Upper lobe of left lung (tissue), 6 donors: Measurements from ENCODE around the gene IL17RB. TPM values are rescaled to one million over a fixed set of nuclear protein-coding genes. Genes with fewer than 3 reads are reported as not detected.

ENCODE experiments used
- ATAC-seq, 2 donors: fragments of 200-7000 bp; cut with Tn5 transposase; one replicate each; pipeline ENCODE4 v1.9.1; 2022; ENCODE audit warnings: mild to moderate bottlenecking in 2 of 2, moderate library complexity in 2 of 2; ENCODE audit not compliant: low FRiP score in 2 of 2
- DNase-seq, 2 donors: peaks; one replicate each; pipeline ENCODE4 v3.0.0-alpha.2; 2019 to 2020
- H3K27ac ChIP-seq, 4 donors: fragments of 200-600 bp; sonication (generic); one replicate each; pipeline ENCODE4 v1.5.1; 2016 to 2019
- H3K27me3 ChIP-seq, 4 donors: fragments of 200-600 bp; sonication (generic); one replicate each; pipeline ENCODE4 v1.5.1; 2017 to 2019
- H3K36me3 ChIP-seq, 4 donors: fragments of 200-600 bp; sonication (generic); one replicate each; pipeline ENCODE4 v1.5.1; 2016 to 2019
- H3K4me1 ChIP-seq, 4 donors: fragments of 200-600 bp; sonication (generic); one replicate each; pipeline ENCODE4 v1.5.1; 2018 to 2019
- H3K4me3 ChIP-seq, 4 donors: fragments of 200-600 bp; sonication (generic); one replicate each; pipeline ENCODE4 v1.5.1; 2017 to 2019; ENCODE audit warnings: mild to moderate bottlenecking in 2 of 4, moderate library complexity in 1 of 4
- H3K9me3 ChIP-seq, 4 donors: fragments of 200-600 bp; sonication (generic); one replicate each; pipeline ENCODE4 v1.5.1; 2018 to 2019
- EP300 ChIP-seq, 4 donors: sonication (generic); formaldehyde crosslinking; IDR thresholded peaks; one replicate each; pipeline ENCODE4 v1.5.1; 2017; ENCODE audit warnings: antibody characterized with exemption in 4 of 4, control low read depth in 2 of 4
- POLR2A ChIP-seq, 4 donors: fragments of 450-650 bp; IDR thresholded peaks; one replicate each; pipeline ENCODE4 v1.5.1; 2016 to 2017; ENCODE audit warnings: antibody characterized with exemption in 4 of 4, mild to moderate bottlenecking in 2 of 4
- POLR2AphosphoS5 ChIP-seq, 2 donors: sonication (generic); formaldehyde crosslinking; IDR thresholded peaks; one replicate each; pipeline ENCODE4 v1.5.1; 2017; ENCODE audit warnings: antibody characterized with exemption in 2 of 2
- WGBS, 2 donors: methylation state at CpG; one replicate each; pipeline ENCODE4 v1.1.5; 2017 to 2018; 5-methylcytosine and 5-hydroxymethylcytosine counted together
- total RNA-seq, 6 donors: library from RNA; depleted of rRNA in 4 of 6; stranded (reverse); fragments of >200 nt in 4 of 6; gene quantifications; one replicate each; pipeline versions ENCODE4 v1.1.0 to v1.2.1, GENCODE V29; 2016 to 2021
- TF ChIP-seq, protein P1 (sequence below), 6 experiments: fragments of 450-650 bp in 4 of 6; fragments of 200-600 bp in 2 of 6; sonication (generic) in 2 of 6; IDR thresholded peaks; one replicate each; pipeline ENCODE4 v1.5.1; 2016 to 2019; ENCODE audit warnings: antibody characterized with exemption in 6 of 6
- donor health status: DM: no; HTN: no; CAD: no; lungs with moderate emphysema.
- donor health status: DM: no; HTN: yes; CAD: no; lungs with severe emphysema.

The IL17RB gene
- total RNA-seq, 6 donors from 2014 or later, result 3.1 to 15.6 (median 6.3) TPM

- H3K27me3 ChIP-seq, result no peaks in the 10 kb centered on the region
Measured at GRCh38 chr3:53812434-53812833, 33.9 kb upstream of the IL17RB start.

DNA sequence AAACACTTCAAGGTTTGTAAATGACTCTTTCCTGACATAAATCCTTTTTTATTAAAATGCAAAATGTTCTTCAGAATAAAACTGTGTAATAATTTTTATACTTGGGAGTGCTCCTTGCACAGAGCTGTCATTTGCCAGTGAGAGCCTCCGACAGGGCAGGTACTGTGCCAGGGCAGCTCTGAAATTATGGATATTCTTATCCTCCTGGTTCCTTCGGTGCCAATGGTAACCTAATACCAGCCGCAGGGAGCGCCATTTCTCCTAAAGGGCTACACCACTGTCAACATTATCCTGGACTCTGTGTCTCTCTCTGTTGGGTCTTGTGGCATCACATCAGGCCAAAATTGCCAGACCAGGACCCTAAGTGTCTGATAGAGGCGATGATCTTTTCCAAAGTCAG, 33.1 kb upstream of the IL17RB start:
- 96 to 99% methylated on average over 5 of the region's 5 CpGs for WGBS, 2 donors
- Histone ChIP-seq H3K36me3 (peaks cover 0 to 6% (median 0%) of the 10 kb centered on the region in 4 donors), H3K27ac (no peak overlapping the region), H3K4me3 (no peak overlapping the region), H3K27me3 (no peaks in the 10 kb centered on the region), H3K4me1 (no peaks in the 10 kb centered on the region), H3K9me3 (no peaks in the 10 kb centered on the region)
- no peak for DNase-seq
- TF ChIP-seq, protein P1, sequence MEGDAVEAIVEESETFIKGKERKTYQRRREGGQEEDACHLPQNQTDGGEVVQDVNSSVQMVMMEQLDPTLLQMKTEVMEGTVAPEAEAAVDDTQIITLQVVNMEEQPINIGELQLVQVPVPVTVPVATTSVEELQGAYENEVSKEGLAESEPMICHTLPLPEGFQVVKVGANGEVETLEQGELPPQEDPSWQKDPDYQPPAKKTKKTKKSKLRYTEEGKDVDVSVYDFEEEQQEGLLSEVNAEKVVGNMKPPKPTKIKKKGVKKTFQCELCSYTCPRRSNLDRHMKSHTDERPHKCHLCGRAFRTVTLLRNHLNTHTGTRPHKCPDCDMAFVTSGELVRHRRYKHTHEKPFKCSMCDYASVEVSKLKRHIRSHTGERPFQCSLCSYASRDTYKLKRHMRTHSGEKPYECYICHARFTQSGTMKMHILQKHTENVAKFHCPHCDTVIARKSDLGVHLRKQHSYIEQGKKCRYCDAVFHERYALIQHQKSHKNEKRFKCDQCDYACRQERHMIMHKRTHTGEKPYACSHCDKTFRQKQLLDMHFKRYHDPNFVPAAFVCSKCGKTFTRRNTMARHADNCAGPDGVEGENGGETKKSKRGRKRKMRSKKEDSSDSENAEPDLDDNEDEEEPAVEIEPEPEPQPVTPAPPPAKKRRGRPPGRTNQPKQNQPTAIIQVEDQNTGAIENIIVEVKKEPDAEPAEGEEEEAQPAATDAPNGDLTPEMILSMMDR (IDR thresholded peaks at IDR 0.05), result no peak
- TF ChIP-seq POLR2AphosphoS5 (IDR thresholded peaks at IDR 0.05) (no peak), POLR2A (IDR thresholded peaks at IDR 0.05) (no peak), EP300 (IDR thresholded peaks at IDR 0.05) (no peak)
- no peak for ATAC-seq

More at GRCh38 chr3:53812434-53812833, 33.9 kb upstream of the IL17RB start:
- Histone ChIP-seq H3K4me3 (no peak overlapping the region), H3K9me3 (no peaks in the 10 kb centered on the region), H3K36me3 (peaks cover 0 to 3% (median 0%) of the 10 kb centered on the region in 4 donors), H3K4me1 (no peaks in the 10 kb centered on the region), H3K27ac (no peak overlapping the region)
- ATAC-seq (no peak), DNase-seq (no peak)
- TF ChIP-seq POLR2A (IDR thresholded peaks at IDR 0.05) (no peak), EP300 (IDR thresholded peaks at IDR 0.05) (no peak), POLR2AphosphoS5 (IDR thresholded peaks at IDR 0.05) (no peak)
- TF ChIP-seq, protein P1 (IDR thresholded peaks at IDR 0.05), result no peak
- WGBS, 2 donors, result 77 to 79% methylated on average over 4 of the region's 4 CpGs

DNA sequence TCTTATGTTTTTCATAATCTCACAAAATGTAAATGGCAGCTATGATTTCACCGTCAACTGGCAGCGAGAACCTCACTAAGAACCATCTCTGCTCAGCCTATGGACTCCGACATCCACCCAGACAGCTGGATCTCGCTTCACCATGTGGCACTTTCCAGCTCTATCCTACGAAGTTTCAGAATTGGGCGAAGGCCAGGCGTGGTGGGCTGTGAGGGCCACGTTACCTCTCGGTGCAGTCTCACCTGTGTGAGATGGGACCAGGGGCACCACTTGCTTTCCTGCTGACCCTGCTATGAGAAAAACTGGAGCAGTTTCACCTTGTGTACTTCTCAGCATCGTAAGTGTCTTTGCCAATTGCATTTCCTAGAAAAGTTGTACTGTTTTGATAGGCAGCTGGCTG, 32.5 kb upstream of the IL17RB start:
- Histone ChIP-seq H3K27me3 (no peaks in the 10 kb centered on the region), H3K4me3 (no peak overlapping the region), H3K9me3 (no peaks in the 10 kb centered on the region), H3K4me1 (no peaks in the 10 kb centered on the region), H3K36me3 (peaks cover 0 to 6% (median 3%) of the 10 kb centered on the region in 4 donors), H3K27ac (no peak overlapping the region)
- no peak for ATAC-seq
- no peak for TF ChIP-seq EP300 (IDR thresholded peaks at IDR 0.05)
- no peak for TF ChIP-seq POLR2AphosphoS5 (IDR thresholded peaks at IDR 0.05)
- TF ChIP-seq POLR2A (IDR thresholded peaks at IDR 0.05), result no peak
- TF ChIP-seq, protein P1 (IDR thresholded peaks at IDR 0.05), result no peak
- no peak for DNase-seq
- WGBS, 2 donors, result 84 to 93% methylated on average over 8 to 10 of the region's 10 CpGs

GRCh38 chr3:53815067-53815466, 31.3 kb upstream of the IL17RB start:
- Histone ChIP-seq H3K27ac (no peak overlapping the region), H3K9me3 (no peaks in the 10 kb centered on the region), H3K27me3 (no peaks in the 10 kb centered on the region), H3K36me3 (peaks cover 0 to 10% (median 6%) of the 10 kb centered on the region in 4 donors), H3K4me3 (no peak overlapping the region), H3K4me1 (no peaks in the 10 kb centered on the region)
- TF ChIP-seq POLR2AphosphoS5 (IDR thresholded peaks at IDR 0.05) (no peak), POLR2A (IDR thresholded peaks at IDR 0.05) (no peak)
- TF ChIP-seq, protein P1 (IDR thresholded peaks at IDR 0.05), result no peak
- no peak for ATAC-seq
- DNase-seq, result no peak
- WGBS, 2 donors, result 98 to 100% methylated on average over 2 to 4 of the region's 4 CpGs

DNA sequence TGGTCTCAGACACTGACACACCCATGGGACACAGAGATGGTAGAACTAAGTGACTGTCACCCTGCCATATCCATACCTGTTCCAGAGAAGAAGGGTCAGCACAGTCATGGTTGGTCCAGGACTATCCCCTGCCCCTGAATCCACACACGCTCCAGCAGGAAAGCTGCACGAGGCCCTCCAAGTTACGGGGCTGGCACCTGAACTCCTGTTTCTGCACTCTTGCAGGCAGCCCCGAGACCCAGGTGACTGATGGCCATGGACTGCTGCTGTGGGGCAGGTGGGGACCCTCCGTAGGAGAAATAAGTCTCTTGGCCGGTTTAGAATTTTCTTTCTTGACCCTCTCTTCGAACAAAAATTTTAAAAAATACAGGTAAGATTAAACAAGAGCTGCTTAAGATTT, 30.7 kb upstream of the IL17RB start:
- ATAC-seq, result no peak
- Histone ChIP-seq H3K36me3 (peaks cover 0 to 10% (median 6%) of the 10 kb centered on the region in 4 donors), H3K9me3 (no peaks in the 10 kb centered on the region), H3K4me3 (no peak overlapping the region), H3K27ac (no peak overlapping the region), H3K4me1 (no peaks in the 10 kb centered on the region), H3K27me3 (no peaks in the 10 kb centered on the region)
- TF ChIP-seq POLR2AphosphoS5 (IDR thresholded peaks at IDR 0.05) (no peak), POLR2A (IDR thresholded peaks at IDR 0.05) (no peak), EP300 (IDR thresholded peaks at IDR 0.05) (no peak)
- TF ChIP-seq, protein P1 (IDR thresholded peaks at IDR 0.05), result no peak
- 96 to 99% methylated on average over 7 of the region's 7 CpGs for WGBS, 2 donors
- no peak for DNase-seq
